SK-N-SH (cell line): Measurements from ENCODE around the gene PDK1. TPM values are rescaled to one million over a fixed set of nuclear protein-coding genes. Genes with fewer than 3 reads are reported as not detected.

Source experiments
- CTCF ChIA-PET: fragments of 300-600, 350-600 bp; formaldehyde crosslinking; extraction: SDS; loops from one replicate; lab custom pipeline; 2021; lab: Yijun Ruan, JAX
- POLR2A ChIA-PET: fragments of 350-600 bp; sonication (Branson Sonifier 250); formaldehyde crosslinking; extraction: SDS; loops from one replicate; lab custom pipeline; 2020; ENCODE audit warnings: antibody characterized with exemption, inconsistent platforms; lab: Yijun Ruan, JAX
- DNase-seq: peaks from one replicate; pipeline ENCODE4 v3.0.0; 2012
- H2AFZ ChIP-seq: fragments of 200-600 bp; sonication (generic); 2 replicates; pipeline ENCODE4 v1.8.1; 2016; ENCODE audit warnings: antibody characterized with exemption, mild to moderate bottlenecking, low read depth
- H3F3A ChIP-seq: fragments of 200-600 bp; sonication (generic); replicated peaks from 2 replicates; pipeline ENCODE3; 2016; ENCODE audit warnings: antibody characterized with exemption, mild to moderate bottlenecking; ENCODE audit not compliant: insufficient read depth
- H3K27ac ChIP-seq, 2 experiments: fragments of 200-500 bp in 1 of 2; fragments of 200-600 bp in 1 of 2; sonication (Bioruptor generic) in 1 of 2; sonication (generic), shearing (Covaris generic) in 1 of 2; 2 replicates each; pipeline versions ENCODE4 v1.5.1 to v1.6.1; 2014 to 2016; ENCODE audit warnings: low read depth in 2 of 2, inconsistent platforms in 1 of 2, low read length in 1 of 2, mild to moderate bottlenecking in 1 of 2, mixed read lengths in 1 of 2
- H3K27me3 ChIP-seq: fragments of 200-600 bp; sonication (generic), shearing (Covaris generic); 2 replicates; pipeline ENCODE4 v1.6.1; 2016; ENCODE audit warnings: mixed run types; ENCODE audit not compliant: insufficient read depth
- H3K36me3 ChIP-seq, 2 experiments: fragments of 200-500 bp in 1 of 2; fragments of 200-600 bp in 1 of 2; sonication (Bioruptor generic) in 1 of 2; sonication (generic) in 1 of 2; replicated peaks in 1 of 2; 2 replicates each; pipeline versions ENCODE3 to v1.5.1; 2014 to 2016; ENCODE audit warnings: low read length in 1 of 2, mild to moderate bottlenecking in 1 of 2; ENCODE audit not compliant: insufficient read depth in 2 of 2, control insufficient read depth in 1 of 2
- H3K4me1 ChIP-seq, 2 experiments: fragments of 200-500 bp in 1 of 2; fragments of 200-600 bp in 1 of 2; sonication (Bioruptor generic) in 1 of 2; sonication (generic), shearing (Covaris generic) in 1 of 2; 2 replicates each; pipeline versions ENCODE4 v1.5.1 to v1.6.1; 2014 to 2016; ENCODE audit warnings: low read depth in 1 of 2, low read length in 1 of 2, mixed run types in 1 of 2; ENCODE audit not compliant: insufficient read depth in 2 of 2, control insufficient read depth in 1 of 2
- H3K4me2 ChIP-seq: fragments of 200-600 bp; sonication (generic), shearing (Covaris generic); 2 replicates; pipeline ENCODE4 v1.6.1; 2017; ENCODE audit warnings: mixed run types
- H3K4me3 ChIP-seq, 2 experiments: fragments of 200-500 bp in 1 of 2; fragments of 200-600 bp in 1 of 2; sonication (Bioruptor generic) in 1 of 2; sonication (generic), shearing (Covaris generic) in 1 of 2; 2 replicates each; pipeline versions ENCODE4 v1.5.1 to v1.8.1; 2014 to 2016; ENCODE audit warnings: low read depth in 2 of 2, inconsistent platforms in 1 of 2, low read length in 1 of 2, mild to moderate bottlenecking in 1 of 2, mixed read lengths in 1 of 2, moderate library complexity in 1 of 2
- H3K79me2 ChIP-seq: fragments of 200-600 bp; sonication (generic); 2 replicates; pipeline ENCODE4 v1.8.1; 2017; ENCODE audit warnings: mild to moderate bottlenecking; ENCODE audit not compliant: insufficient read depth
- H3K9ac ChIP-seq: fragments of 200-600 bp; sonication (generic); 2 replicates; pipeline ENCODE4 v1.6.1; 2017; ENCODE audit warnings: mixed run types
- H3K9me2 ChIP-seq: fragments of 200-600 bp; sonication (generic); 2 replicates; pipeline ENCODE4 v1.6.1; 2017; ENCODE audit warnings: mixed run types
- H3K9me3 ChIP-seq: fragments of 200-600 bp; sonication (generic); 2 replicates; pipeline ENCODE4 v1.6.1; 2017; ENCODE audit warnings: mixed run types, mild to moderate bottlenecking, moderate library complexity
- H4K20me1 ChIP-seq: fragments of 200-600 bp; sonication (generic); 2 replicates; pipeline ENCODE4 v1.6.1; 2017; ENCODE audit warnings: mild to moderate bottlenecking, mixed run types; ENCODE audit not compliant: insufficient read depth
- ELF1 ChIP-seq: IDR thresholded peaks from 2 replicates; pipeline ENCODE4 v1.4.0; 2012
- FOSL2 ChIP-seq: IDR thresholded peaks from 2 replicates; pipeline ENCODE4 v1.4.0; 2012; ENCODE audit warnings: low read depth, mild to moderate bottlenecking, moderate library complexity, borderline replicate concordance
- FOXJ3 ChIP-seq: sonication (generic); formaldehyde crosslinking; IDR thresholded peaks from 2 replicates; pipeline ENCODE4 v1.5.1; 2020; ENCODE audit warnings: mild to moderate bottlenecking, missing genetic modification reagents
- IRF3 ChIP-seq: fragments of 150-350 bp; IDR thresholded peaks from 2 replicates; pipeline ENCODE4 v1.6.1; 2016; ENCODE audit warnings: mild to moderate bottlenecking, low read depth, low read length
- JUND ChIP-seq: IDR thresholded peaks from 2 replicates; pipeline ENCODE4 v1.4.0; 2012
- NFIC ChIP-seq: IDR thresholded peaks from 2 replicates; pipeline ENCODE4 v1.4.0; 2012; ENCODE audit warnings: borderline replicate concordance
- SMC3 ChIP-seq: IDR thresholded peaks from 2 replicates; pipeline ENCODE4 v1.6.1; 2012; ENCODE audit warnings: low read depth, low read length, improper control_type of control experiment
- TCF12 ChIP-seq: IDR thresholded peaks from 2 replicates; pipeline ENCODE4 v1.4.0; 2012
- WGBS: methylation state at CpG from one replicate; pipeline ENCODE4 v1.1.6; 2017; ENCODE audit warnings: low lambda C conversion rate; 5-methylcytosine and 5-hydroxymethylcytosine counted together
- polyA plus RNA-seq, 3 experiments: library from polyadenylated mRNA; depleted of rRNA; stranded (reverse); fragments of >200 nt; gene quantifications; 2 replicates each; pipeline ENCODE4 v1.2.3, GENCODE V29; 2012
- TF ChIP-seq, protein P1 (sequence below): IDR thresholded peaks from 2 replicates; pipeline ENCODE4 v1.4.0; 2012; ENCODE audit warnings: low read depth, borderline replicate concordance

PDK1 gene
- polyA plus RNA-seq, 1 of the 3 experiments (the other 2 are of a cell fraction) = 5.3 TPM

DNA sequence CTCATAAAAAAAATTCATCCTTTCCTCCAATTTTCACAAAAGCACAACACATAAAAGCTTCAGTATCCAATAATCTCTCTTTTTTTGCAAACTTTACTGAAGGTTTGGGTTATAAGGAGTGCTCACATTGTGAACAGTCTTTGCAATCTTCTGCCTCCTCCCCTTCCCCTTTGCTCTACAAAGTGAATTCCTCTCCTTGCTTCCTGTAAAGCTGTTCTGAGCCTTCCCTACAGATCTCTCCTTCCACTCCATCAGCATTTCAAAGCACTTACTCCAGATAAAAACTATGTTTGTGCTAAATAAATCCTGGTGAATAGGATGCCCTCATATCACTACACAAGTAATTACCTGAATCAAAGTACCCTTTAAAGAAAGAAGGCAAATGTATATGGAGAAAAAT lies 4.6 kb upstream of the PDK1 start:
- Histone ChIP-seq H3K36me3 (no peaks in the 10 kb centered on the region), H3K4me3 (no peak overlapping the region), H3K4me1 (peaks cover 4 to 12% of the 10 kb centered on the region in 2 experiments; a peak in 3 of 4 replicates), H3K27ac (no peak overlapping the region), H3K27me3 (no peaks in the 10 kb centered on the region), H3K79me2 (no peaks in the 10 kb centered on the region), H2AFZ (no peak overlapping the region), H3K9me2 (no peaks in the 10 kb centered on the region), H3K9me3 (peaks cover 5% of the 10 kb centered on the region; the same call in 1 of the 2 replicates), H4K20me1 (no peaks in the 10 kb centered on the region), H3K9ac (no peak overlapping the region), H3K4me2 (no peak overlapping the region), H3F3A (no peaks in the 10 kb centered on the region)
- no peak for TF ChIP-seq FOSL2
- no peak for DNase-seq
- CTCF ChIA-PET = interaction anchor here (1.2 to 2.1 kb wide), 2 partner anchors 11 to 379 kb away, joined by 3 to 5 read pairs; no protein-coding TSS in a partner anchor
- POLR2A ChIA-PET = no interaction called here

DNA sequence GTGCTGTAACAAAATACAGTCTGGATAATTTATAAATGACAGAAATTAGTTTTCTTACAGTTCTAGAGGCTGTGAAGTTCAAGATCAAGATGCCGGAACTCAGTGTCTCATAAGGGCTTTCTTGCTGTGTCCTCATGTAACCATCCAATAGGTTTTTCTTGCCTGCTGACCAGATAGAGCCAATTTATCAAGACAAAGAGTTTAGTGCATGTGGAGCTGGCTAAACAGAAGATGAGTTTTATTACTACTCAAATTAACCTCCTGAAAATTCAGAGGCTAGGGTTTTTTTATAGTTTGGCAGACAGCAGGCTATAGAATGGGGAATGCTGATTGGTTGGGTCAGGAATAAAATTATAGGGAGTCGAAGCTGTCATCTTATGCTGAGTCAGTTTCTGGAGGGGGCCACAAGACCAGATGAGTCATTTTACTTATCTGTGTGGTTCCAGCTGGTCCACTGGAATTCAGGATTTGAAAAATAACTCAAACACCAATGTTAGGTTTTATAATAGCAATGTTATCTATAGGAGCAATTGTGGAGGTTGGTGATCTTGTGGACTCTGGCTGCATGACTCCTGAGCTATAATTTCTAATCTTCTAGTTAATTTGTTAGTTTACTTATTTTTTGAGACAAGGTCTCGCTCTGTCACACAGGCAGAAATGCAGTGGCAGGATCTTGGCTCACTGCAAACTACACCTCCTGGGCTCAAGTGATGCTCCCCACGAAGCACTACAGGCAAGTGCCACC lies 3.2 kb upstream of the PDK1 start:
- DNase-seq = no peak
- Histone ChIP-seq H2AFZ (no peak overlapping the region), H3K9me3 (peaks cover 3% of the 10 kb centered on the region; the same call in 1 of the 2 replicates), H3K27me3 (no peaks in the 10 kb centered on the region), H3K79me2 (peaks cover 14% of the 10 kb centered on the region), H3K9ac (no peak overlapping the region), H4K20me1 (no peaks in the 10 kb centered on the region), H3K9me2 (no peaks in the 10 kb centered on the region), H3F3A (no peaks in the 10 kb centered on the region), H3K27ac (no peak overlapping the region), H3K4me1 (peaks cover 4 to 12% of the 10 kb centered on the region in 2 experiments; a peak in 3 of 4 replicates), H3K36me3 (no peaks in the 10 kb centered on the region), H3K4me3 (no peak overlapping the region), H3K4me2 (no peak overlapping the region; the same call in 1 of the 2 replicates)
- ChIA-PET CTCF (interaction anchor here (2.1 kb wide), 1 partner anchor 10 kb away, joined by 5 read pairs; no protein-coding TSS in a partner anchor), POLR2A (no interaction called here)
- TF ChIP-seq IRF3 (no peak), TCF12 (peak; percentile 40; the same call in 1 of the 2 replicates), FOSL2 (peak; percentile 71; the same call in 1 of the 2 replicates), FOXJ3 (CRISPR knock-in tag) (no peak), JUND (peak; percentile 61), ELF1 (no peak), SMC3 (no peak), NFIC (peak; percentile 17; the same call in 1 of the 2 replicates)
- TF ChIP-seq, protein P1, sequence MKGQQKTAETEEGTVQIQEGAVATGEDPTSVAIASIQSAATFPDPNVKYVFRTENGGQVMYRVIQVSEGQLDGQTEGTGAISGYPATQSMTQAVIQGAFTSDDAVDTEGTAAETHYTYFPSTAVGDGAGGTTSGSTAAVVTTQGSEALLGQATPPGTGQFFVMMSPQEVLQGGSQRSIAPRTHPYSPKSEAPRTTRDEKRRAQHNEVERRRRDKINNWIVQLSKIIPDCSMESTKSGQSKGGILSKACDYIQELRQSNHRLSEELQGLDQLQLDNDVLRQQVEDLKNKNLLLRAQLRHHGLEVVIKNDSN = no peak
- WGBS = 76% methylated on average over 4 of the region's 4 CpGs
